ENCODE measurements around the gene GPN1.
"Not testable (repeated sequence)": the region's sequence is repeated elsewhere in the genome, so short reads cannot be mapped to it uniquely, and the experiment has no call there.

The GPN1 gene

DNA sequence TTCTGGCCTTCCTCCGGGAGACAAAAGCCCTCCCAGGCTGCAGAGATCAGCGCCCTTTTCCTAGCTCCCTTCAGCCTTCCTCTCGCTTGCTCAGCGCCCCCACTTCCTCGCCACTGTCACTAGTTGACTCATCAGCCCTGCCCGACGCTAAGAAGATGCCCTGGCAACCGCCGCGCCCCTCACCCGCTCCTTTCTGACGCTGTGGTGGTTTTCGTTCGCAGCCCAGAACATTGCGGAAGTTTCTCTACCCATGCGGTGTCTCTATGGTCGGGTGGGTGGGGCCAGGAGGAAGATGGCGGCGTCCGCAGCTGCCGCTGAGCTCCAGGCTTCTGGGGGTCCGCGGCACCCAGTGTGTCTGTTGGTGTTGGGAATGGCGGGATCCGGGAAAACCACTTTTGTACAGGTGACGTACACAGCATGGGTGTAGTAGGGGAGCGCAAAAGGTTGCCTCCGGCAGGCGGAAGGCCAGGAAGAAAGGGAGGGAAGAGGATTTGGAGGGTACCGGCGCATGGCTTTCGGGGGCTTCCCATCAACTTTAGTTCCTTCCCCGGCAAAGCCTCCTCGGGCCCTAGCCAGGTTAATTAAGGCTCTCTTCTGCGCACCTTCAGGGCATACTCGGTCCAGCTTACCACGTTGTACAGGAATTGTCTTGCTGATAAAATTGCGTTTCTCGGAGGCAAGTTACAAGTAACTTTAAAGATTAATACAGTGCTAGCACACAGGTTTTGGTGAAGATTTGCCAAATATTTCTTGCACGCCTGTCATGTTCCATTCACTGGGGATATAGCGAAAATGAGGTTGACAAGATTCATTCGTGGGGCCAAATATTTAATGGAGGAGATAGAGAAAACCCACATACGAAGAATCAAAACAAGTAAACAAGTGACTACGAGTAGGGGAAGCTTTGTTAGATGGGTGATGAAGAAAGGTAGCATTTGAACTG, at the start of gene GPN1, which contains the start of gene CCDC121:
Gene GPN1 (plus strand): TSS at position 284 of the 943 bp plus-strand sequence. CDS start 9 bp downstream, at position 293.
Gene CCDC121 (minus strand): TSS at position 246 of the 943 bp plus-strand sequence. CDS start 1,213 bp downstream, outside the sequence.
- DNase-seq (ENCODE audit: low read depth) = peak; percentile 97

GRCh38 chr2:27581417-27582128, 47.3 kb upstream of the GPN1 start:
- no peak for DNase-seq (ENCODE audit: low read depth)

- DNase-seq (ENCODE audit: low read depth) = no peak
These were observed 46.6 kb upstream of the GPN1 start for GRCh38 chr2:27582129-27582694.

- peak; percentile 96 for DNase-seq (ENCODE audit: low read depth)
These were observed 46.0 kb upstream of the GPN1 start, which contains the start of gene ZNF512 for GRCh38 chr2:27582695-27583389. Gene ZNF512 (plus strand): TSS chr2:27583042. CDS start chr2:27583113, 71 bp downstream.

GRCh38 chr2:27583390-27583915, 45.4 kb upstream of the GPN1 start:
- DNase-seq (ENCODE audit: low read depth) = peak; percentile 32

DNA sequence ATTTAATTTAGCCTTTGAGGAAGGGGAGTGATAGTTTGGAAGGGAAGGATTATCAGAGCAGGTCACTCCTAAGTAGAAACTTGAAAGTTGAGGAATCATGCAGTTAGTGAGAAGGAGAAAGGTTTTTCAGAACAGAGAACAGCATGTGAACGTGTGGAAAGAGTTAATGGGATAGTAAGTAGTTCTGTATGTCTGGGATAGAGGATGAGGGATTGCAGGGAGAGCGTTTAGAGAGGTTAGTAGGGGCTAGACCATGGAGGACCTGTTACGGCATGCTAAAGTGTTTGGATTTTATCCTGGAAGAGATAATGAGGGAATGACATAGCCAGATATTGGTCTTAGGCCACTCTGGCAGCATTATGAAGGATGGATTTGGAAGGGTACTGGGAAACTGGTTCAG, 44.3 kb upstream of the GPN1 start:
- DNase-seq (ENCODE audit: low read depth) = no peak

DNA sequence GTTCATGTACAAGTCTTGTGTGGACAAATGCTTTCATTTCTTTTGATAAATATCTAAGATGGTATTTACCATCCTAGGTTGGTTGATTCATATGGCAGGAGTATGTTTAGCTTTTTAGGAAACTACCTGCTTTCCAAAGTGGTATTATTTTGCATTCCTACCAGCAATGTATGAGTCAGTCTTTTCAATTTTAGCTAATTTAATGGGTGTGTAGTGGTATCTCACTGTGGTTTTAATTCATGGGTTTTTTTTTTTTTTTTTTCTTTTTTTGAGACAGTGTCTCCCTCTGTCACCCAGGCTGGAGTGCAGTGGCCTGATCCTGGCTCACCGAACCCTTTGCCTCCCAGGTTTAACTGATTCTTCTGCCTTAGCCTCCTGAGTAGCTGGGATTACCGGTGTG, 41.8 kb upstream of the GPN1 start:
- DNase-seq (ENCODE audit: low read depth) = no peak

GRCh38 chr2:27588308-27588707, 40.5 kb upstream of the GPN1 start:
- DNase-seq (ENCODE audit: low read depth) = no peak

DNA sequence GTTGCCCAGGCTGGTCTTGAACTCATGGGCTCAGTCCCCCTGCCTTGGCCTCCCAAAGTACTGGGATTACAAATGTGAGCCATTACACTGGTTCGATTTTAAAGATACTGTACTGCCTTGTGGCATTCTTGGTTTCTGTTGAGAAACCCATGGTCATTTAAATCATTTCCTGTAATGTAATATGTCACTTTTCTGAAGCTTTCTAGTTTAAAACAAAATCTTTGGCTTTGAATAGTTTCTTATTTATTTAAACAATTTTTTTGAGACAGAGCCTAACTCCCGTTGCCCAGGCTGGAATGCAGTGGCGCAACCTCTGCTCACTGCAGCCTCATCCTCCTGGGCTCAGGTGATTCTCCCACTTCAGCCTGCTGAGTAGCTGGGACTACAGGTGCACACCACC, 37.1 kb upstream of the GPN1 start:
- DNase-seq (ENCODE audit: low read depth) = no peak

DNA sequence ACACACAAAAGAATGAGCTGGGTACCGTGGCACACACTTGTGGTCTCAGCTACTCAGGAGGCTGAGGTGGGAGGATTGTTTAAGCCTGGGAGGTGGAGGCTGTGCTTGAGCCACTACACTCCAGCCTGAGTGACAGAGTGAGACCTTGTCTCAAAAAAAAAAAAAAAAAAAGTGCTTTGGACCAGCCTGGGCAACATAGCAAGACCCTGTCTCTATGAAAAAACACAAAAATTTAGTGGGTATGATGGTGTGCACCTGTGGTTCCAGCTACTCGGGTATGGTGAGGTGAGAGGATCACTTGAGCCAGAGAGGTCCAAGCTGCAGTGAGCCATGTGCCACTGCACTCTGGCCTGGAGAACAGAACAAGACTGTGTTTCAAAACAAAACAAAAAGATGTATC, 35.6 kb upstream of the GPN1 start:
- DNase-seq (ENCODE audit: low read depth) = no peak

- DNase-seq (ENCODE audit: low read depth) = not testable (repeated sequence)
These were observed 34.7 kb upstream of the GPN1 start for GRCh38 chr2:27594020-27594703.

GRCh38 chr2:27595412-27595811, 33.4 kb upstream of the GPN1 start:
- DNase-seq (ENCODE audit: low read depth) = not testable (repeated sequence)

- peak; percentile 29 for DNase-seq (ENCODE audit: low read depth)
These were observed 32.2 kb upstream of the GPN1 start for GRCh38 chr2:27596627-27597026.

- no peak for DNase-seq (ENCODE audit: low read depth)
These were observed 22.2 kb upstream of the GPN1 start for GRCh38 chr2:27606611-27607010.

- DNase-seq (ENCODE audit: low read depth) = no peak
These were observed 14.9 kb upstream of the GPN1 start for GRCh38 chr2:27613985-27614384.

DNA sequence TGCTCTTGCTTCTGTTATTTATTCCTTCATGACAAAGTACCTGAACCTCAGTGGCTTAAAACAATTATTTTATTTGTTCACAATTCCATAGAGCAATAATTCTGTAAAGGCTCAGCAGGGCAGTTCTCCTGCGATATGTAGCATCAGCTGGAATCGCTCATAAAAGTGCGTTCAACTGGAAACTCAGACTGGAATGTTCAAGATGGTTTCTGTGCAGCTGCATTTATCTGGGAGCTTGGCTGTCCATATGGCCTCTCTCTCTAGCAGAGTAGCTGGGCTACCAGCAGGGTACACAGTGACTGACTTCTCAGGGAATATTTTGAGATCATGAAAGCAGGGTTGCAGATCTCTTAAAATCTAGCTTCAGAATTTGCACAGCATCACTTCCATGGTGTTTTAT, 13.5 kb upstream of the GPN1 start:
- no peak for DNase-seq (ENCODE audit: low read depth)

GRCh38 chr2:27621524-27621923, 7.3 kb upstream of the GPN1 start:
- no peak for DNase-seq (ENCODE audit: low read depth)

GRCh38 chr2:27622921-27623384, 5.9 kb upstream of the GPN1 start:
- peak; percentile 85 for DNase-seq (ENCODE audit: low read depth)

DNA sequence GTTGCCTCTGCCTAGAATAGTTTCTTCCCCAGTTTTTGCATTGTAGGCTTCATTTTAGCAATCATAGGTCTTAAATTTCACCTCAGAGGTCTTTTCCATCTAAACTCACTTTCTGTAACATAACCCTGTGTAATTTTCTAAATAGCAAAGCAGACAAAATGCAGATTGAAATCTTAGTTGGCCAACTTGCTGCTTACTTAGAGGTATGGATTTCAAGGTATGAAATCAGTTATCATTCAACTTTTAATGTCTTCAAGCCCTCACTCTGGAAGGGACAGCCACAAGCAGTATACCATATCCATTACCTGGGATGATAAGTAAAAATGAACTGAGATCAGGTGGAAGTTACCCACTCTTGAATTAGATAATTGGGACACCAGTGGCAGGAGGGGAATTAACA, 3.9 kb upstream of the GPN1 start:
- no peak for DNase-seq (ENCODE audit: low read depth)

DNA sequence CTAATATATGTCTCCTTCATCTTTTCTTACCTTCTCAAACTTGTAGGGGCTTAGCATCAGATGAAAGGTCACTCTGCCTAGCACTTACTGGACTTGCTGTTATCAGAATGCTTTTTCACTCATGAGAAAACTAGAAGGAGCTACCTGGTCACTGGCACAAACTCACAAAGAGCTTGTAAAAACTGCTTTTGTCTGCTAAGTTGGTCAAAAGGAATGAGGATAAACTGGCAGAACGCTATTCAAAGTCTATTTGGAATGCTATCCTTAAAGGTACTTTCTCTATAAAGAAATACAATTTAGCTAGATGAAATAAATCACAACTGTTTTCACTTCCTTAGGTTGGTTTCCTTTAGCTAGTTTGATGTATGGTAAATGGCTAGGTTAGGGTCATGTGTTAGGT, 2.5 kb upstream of the GPN1 start:
- DNase-seq (ENCODE audit: low read depth) = not testable (repeated sequence)

GRCh38 chr2:27626921-27627320, 1.9 kb upstream of the GPN1 start:
- DNase-seq (ENCODE audit: low read depth) = peak; percentile 19
